ENCODE measurements around the gene F2RL1.

DNA sequence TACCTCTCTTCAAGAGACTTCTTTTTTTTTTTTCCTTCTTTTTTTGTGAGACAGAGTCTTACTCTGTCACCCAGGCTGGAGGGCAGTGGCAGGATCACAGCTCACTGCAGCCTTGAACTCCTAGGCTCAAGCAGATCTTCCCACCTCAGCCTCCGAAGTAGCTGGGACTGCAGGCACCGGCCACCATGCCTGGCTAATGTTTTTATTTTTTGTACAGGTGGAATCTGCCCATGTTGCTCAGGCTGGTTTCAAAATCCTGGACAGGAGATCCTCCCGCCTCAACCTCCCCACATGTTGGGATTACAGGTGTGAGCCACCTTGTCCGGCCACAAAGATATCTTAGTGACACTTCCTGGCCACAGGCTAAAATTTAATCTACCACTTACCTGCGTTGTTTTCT lies 42.9 kb upstream of the F2RL1 start:
- TF ChIP-seq, protein P1, sequence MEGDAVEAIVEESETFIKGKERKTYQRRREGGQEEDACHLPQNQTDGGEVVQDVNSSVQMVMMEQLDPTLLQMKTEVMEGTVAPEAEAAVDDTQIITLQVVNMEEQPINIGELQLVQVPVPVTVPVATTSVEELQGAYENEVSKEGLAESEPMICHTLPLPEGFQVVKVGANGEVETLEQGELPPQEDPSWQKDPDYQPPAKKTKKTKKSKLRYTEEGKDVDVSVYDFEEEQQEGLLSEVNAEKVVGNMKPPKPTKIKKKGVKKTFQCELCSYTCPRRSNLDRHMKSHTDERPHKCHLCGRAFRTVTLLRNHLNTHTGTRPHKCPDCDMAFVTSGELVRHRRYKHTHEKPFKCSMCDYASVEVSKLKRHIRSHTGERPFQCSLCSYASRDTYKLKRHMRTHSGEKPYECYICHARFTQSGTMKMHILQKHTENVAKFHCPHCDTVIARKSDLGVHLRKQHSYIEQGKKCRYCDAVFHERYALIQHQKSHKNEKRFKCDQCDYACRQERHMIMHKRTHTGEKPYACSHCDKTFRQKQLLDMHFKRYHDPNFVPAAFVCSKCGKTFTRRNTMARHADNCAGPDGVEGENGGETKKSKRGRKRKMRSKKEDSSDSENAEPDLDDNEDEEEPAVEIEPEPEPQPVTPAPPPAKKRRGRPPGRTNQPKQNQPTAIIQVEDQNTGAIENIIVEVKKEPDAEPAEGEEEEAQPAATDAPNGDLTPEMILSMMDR (conservative IDR thresholded peaks at IDR 0.05; ENCODE audit: low read length), result no peak
- TF ChIP-seq EZH2phosphoT487 (IDR thresholded peaks at IDR 0.05; ENCODE audit: borderline replicate concordance, low read depth, low read length), result no peak
